DOHH2 (cell line): Measurements from ENCODE around the gene KLHL41.

Source experiments
- H3F3A ChIP-seq: fragments of 200-600 bp; sonication (generic), shearing (Covaris generic); 2 replicates; pipeline ENCODE4 v1.6.0; 2016; ENCODE audit warnings: antibody characterized with exemption, mild to moderate bottlenecking; ENCODE audit not compliant: control insufficient read depth, insufficient read depth
- H3K27ac ChIP-seq: fragments of 200-600 bp; sonication (generic); 2 replicates; pipeline ENCODE4 v1.5.1; 2014; ENCODE audit warnings: low read depth, mild to moderate bottlenecking, low read length, moderate library complexity
- H3K27me3 ChIP-seq: fragments of 200-600 bp; sonication (generic); 2 replicates; pipeline ENCODE4 v1.6.1; 2014; ENCODE audit warnings: mild to moderate bottlenecking, low read length, mixed read lengths; ENCODE audit not compliant: control insufficient read depth
- H3K36me3 ChIP-seq: fragments of 200-600 bp; sonication (generic); 2 replicates; pipeline ENCODE4 v1.6.1; 2014; ENCODE audit warnings: mild to moderate bottlenecking, low read length, moderate library complexity, mixed read lengths; ENCODE audit not compliant: control insufficient read depth
- H3K4me1 ChIP-seq: fragments of 200-600 bp; sonication (generic); 2 replicates; pipeline ENCODE4 v1.6.1; 2014; ENCODE audit warnings: mild to moderate bottlenecking, low read length, mixed read lengths; ENCODE audit not compliant: control insufficient read depth
- H3K4me2 ChIP-seq: fragments of 200-600 bp; sonication (generic); 2 replicates; pipeline ENCODE4 v1.6.0; 2014; ENCODE audit warnings: mild to moderate bottlenecking, low read length, moderate library complexity
- H3K4me3 ChIP-seq: fragments of 200-600 bp; sonication (generic); 2 replicates; pipeline ENCODE4 v1.5.1; 2014; ENCODE audit warnings: mild to moderate bottlenecking, low read length, mixed read lengths
- H3K79me2 ChIP-seq: fragments of 200-600 bp; sonication (generic); 2 replicates; pipeline ENCODE4 v1.6.1; 2014; ENCODE audit warnings: mild to moderate bottlenecking, low read length, mixed read lengths; ENCODE audit not compliant: control insufficient read depth
- H3K9me2 ChIP-seq: fragments of 200-600 bp; sonication (generic); replicated peaks from 2 replicates; pipeline ENCODE4 v1.6.1; 2014; ENCODE audit warnings: mild to moderate bottlenecking, low read length, mixed read lengths; ENCODE audit not compliant: control insufficient read depth
- H3K9me3 ChIP-seq: fragments of 200-600 bp; sonication (generic); 2 replicates; pipeline ENCODE4 v1.6.1; 2014; ENCODE audit warnings: antibody characterized with exemption, low read length, mixed read lengths; ENCODE audit not compliant: control insufficient read depth, insufficient read depth
- H4K20me1 ChIP-seq: fragments of 200-600 bp; sonication (generic); 2 replicates; pipeline ENCODE4 v1.6.0; 2014; ENCODE audit warnings: low read depth, mild to moderate bottlenecking, antibody characterized with exemption, low read length, moderate library complexity; ENCODE audit not compliant: control insufficient read depth, insufficient read depth
- CTCF ChIP-seq: fragments of 200-600 bp; sonication (generic); IDR thresholded peaks from one replicate; pipeline ENCODE4 v1.5.1; 2014; ENCODE audit warnings: antibody characterized with exemption, mild to moderate bottlenecking, low read depth, low read length; ENCODE audit not compliant: poor library complexity, severe bottlenecking
- EZH2phosphoT487 ChIP-seq: fragments of 200-600 bp; sonication (generic); IDR thresholded peaks from 2 replicates; pipeline ENCODE4 v1.6.1; 2017; ENCODE audit warnings: borderline replicate concordance, mild to moderate bottlenecking, antibody characterized with exemption, low read length, moderate library complexity, mixed read lengths

Gene KLHL41

GRCh38 chr2:169571571-169571970 is 62.1 kb downstream of the KLHL41 start:
- H3K4me3 ChIP-seq = peak overlapping the region; percentile 29

GRCh38 chr2:169572189-169572588 is 62.7 kb downstream of the KLHL41 start:
- Histone ChIP-seq H3K27me3 (peaks cover 4% of the 10 kb centered on the region; the same call in 1 of the 2 replicates), H4K20me1 (no peaks in the 10 kb centered on the region), H3K4me1 (peaks cover 10% of the 10 kb centered on the region), H3K9me2 (no peaks in the 10 kb centered on the region), H3K27ac (no peak overlapping the region), H3K9me3 (no peaks in the 10 kb centered on the region), H3K4me3 (peak overlapping the region; percentile 29), H3F3A (no peaks in the 10 kb centered on the region), H3K79me2 (peaks cover 31% of the 10 kb centered on the region), H3K36me3 (peaks cover 5% of the 10 kb centered on the region), H3K4me2 (peak overlapping the region; percentile 45)
- TF ChIP-seq CTCF = no peak
- no peak for TF ChIP-seq EZH2phosphoT487

More at GRCh38 chr2:169571571-169571970, 62.1 kb downstream of the KLHL41 start:
- Histone ChIP-seq H3K9me3 (no peaks in the 10 kb centered on the region), H3K27me3 (no peaks in the 10 kb centered on the region; the same call in 1 of the 2 replicates), H3F3A (no peaks in the 10 kb centered on the region), H3K79me2 (peaks cover 31% of the 10 kb centered on the region), H3K9me2 (no peaks in the 10 kb centered on the region), H3K4me2 (peak overlapping the region; percentile 45), H3K36me3 (peaks cover 7% of the 10 kb centered on the region), H3K4me1 (peaks cover 10% of the 10 kb centered on the region), H4K20me1 (no peaks in the 10 kb centered on the region), H3K27ac (no peak overlapping the region)
- TF ChIP-seq EZH2phosphoT487 = no peak
- TF ChIP-seq CTCF = no peak

GRCh38 chr2:169572821-169573159 is 63.3 kb downstream of the KLHL41 start:
- H3K27ac ChIP-seq = no peak overlapping the region
- no peaks in the 10 kb centered on the region for H3K9me3 ChIP-seq
- H3K4me2 ChIP-seq = peak overlapping the region; percentile 84
- H3K27me3 ChIP-seq = peaks cover 7% of the 10 kb centered on the region; the same call in 1 of the 2 replicates
- no peaks in the 10 kb centered on the region for H3F3A ChIP-seq
- H3K4me3 ChIP-seq = peak overlapping the region; percentile 82
- H4K20me1 ChIP-seq = no peaks in the 10 kb centered on the region
- peaks cover 4% of the 10 kb centered on the region; the same call in 1 of the 2 replicates for H3K36me3 ChIP-seq
- TF ChIP-seq CTCF = no peak
- no peak for TF ChIP-seq EZH2phosphoT487
- H3K9me2 ChIP-seq = no peaks in the 10 kb centered on the region
- peaks cover 10% of the 10 kb centered on the region for H3K4me1 ChIP-seq
- H3K79me2 ChIP-seq = peaks cover 31% of the 10 kb centered on the region
